ENCODE measurements around the gene ITGA11.

- TF ChIP-seq CTCF (IDR thresholded peaks at IDR 0.05) (no peak), ZFX (IDR thresholded peaks at IDR 0.05; ENCODE audit: borderline replicate concordance) (no peak)
Observed at GRCh38 chr15:68423359-68424296, 8.3 kb downstream of the ITGA11 start.
